H1 (cell line): ENCODE measurements around the gene MIDN. TPM values are rescaled to one million over a fixed set of nuclear protein-coding genes. Genes with fewer than 3 reads are reported as not detected.

Experiments used
- CTCF ChIA-PET: fragments of 300-600 bp; sonication (Branson Sonifier 250); formaldehyde crosslinking; loops from one replicate; lab custom pipeline; 2021; ENCODE audit not compliant: partially characterized antibody; lab: Charles Lee
- POLR2A ChIA-PET: fragments of 300-600 bp; sonication (Branson Sonifier 250); formaldehyde crosslinking; loops from one replicate; lab custom pipeline; 2021; ENCODE audit warnings: inconsistent platforms; ENCODE audit not compliant: partially characterized antibody; lab: Charles Lee
- DNase-seq, 2 experiments: peaks; one replicate each; pipeline versions ENCODE4 v3.0.0 to v3.0.0-alpha.2; 2010 to 2022; ENCODE audit warnings: low spot score in 2 of 2, low read depth in 1 of 2, mixed read lengths in 1 of 2
- FAIRE-seq: peaks from 2 replicates; lab custom pipeline; 2011; peaks lifted over from hg19 to GRCh38; lab: Jason Lieb, UNC
- H2AFZ ChIP-seq: 2 replicates; pipeline ENCODE4 v1.8.1; 2012; ENCODE audit warnings: low read length, inconsistent platforms
- H2AK5ac ChIP-seq: 2 replicates; pipeline ENCODE4 v1.6.1; 2013; ENCODE audit warnings: low read depth, low read length
- H2BK120ac ChIP-seq: replicated peaks from 2 replicates; pipeline ENCODE3; 2013; ENCODE audit warnings: low read depth, low read length, inconsistent platforms
- H2BK12ac ChIP-seq: 2 replicates; pipeline ENCODE4 v1.6.1; 2013; ENCODE audit warnings: low read depth, low read length
- H2BK15ac ChIP-seq: 2 replicates; pipeline ENCODE4 v1.6.1; 2013; ENCODE audit warnings: low read length
- H2BK20ac ChIP-seq: 2 replicates; pipeline ENCODE4 v1.6.1; 2013; ENCODE audit warnings: low read length
- H2BK5ac ChIP-seq: 2 replicates; pipeline ENCODE4 v1.6.1; 2013; ENCODE audit warnings: low read depth, low read length
- H3K14ac ChIP-seq: 2 replicates; pipeline ENCODE4 v1.6.1; 2013; ENCODE audit warnings: inconsistent platforms; ENCODE audit not compliant: insufficient read length
- H3K18ac ChIP-seq: 2 replicates; pipeline ENCODE4 v1.6.1; 2013; ENCODE audit warnings: low read length; ENCODE audit errors: extremely low read depth
- H3K23ac ChIP-seq: 2 replicates; pipeline ENCODE4 v1.6.1; 2013; ENCODE audit warnings: inconsistent platforms; ENCODE audit not compliant: insufficient read length
- H3K23me2 ChIP-seq: 2 replicates; pipeline ENCODE4 v1.6.1; 2013; ENCODE audit warnings: low read depth, low read length
- H3K27ac ChIP-seq: 2 replicates; pipeline ENCODE4 v1.6.1; 2011; ENCODE audit warnings: low read depth, low read length, inconsistent platforms
- H3K27me3 ChIP-seq, 4 experiments: replicated peaks in 1 of 4; 1 replicate in 1 of 4; 2 replicates in 3 of 4; pipeline versions ENCODE4 v1.6.1 to v1.8.1; 2011 to 2013; ENCODE audit warnings: low read length in 3 of 4, mild to moderate bottlenecking in 3 of 4, inconsistent platforms in 2 of 4, mixed read lengths in 2 of 4, moderate library complexity in 1 of 4; ENCODE audit not compliant: control insufficient read depth in 3 of 4, insufficient read depth in 3 of 4; ENCODE audit errors: extremely low read depth in 1 of 4
- H3K36me3 ChIP-seq, 4 experiments: 2 replicates each; pipeline versions ENCODE4 v1.6.1 to v1.8.1; 2011 to 2013; ENCODE audit warnings: mild to moderate bottlenecking in 4 of 4, low read length in 3 of 4, moderate library complexity in 2 of 4, control low read depth in 1 of 4, inconsistent platforms in 1 of 4; ENCODE audit not compliant: insufficient read depth in 4 of 4, control insufficient read depth in 2 of 4
- H3K4ac ChIP-seq: replicated peaks from 2 replicates; pipeline ENCODE3; 2013; ENCODE audit warnings: low read length, low read depth, mixed read lengths, inconsistent platforms; ENCODE audit not compliant: insufficient read length
- H3K4me1 ChIP-seq, 4 experiments: replicated peaks in 1 of 4; 1 replicate in 1 of 4; 2 replicates in 3 of 4; pipeline versions ENCODE4 v1.6.1 to v1.8.1; 2011 to 2013; ENCODE audit warnings: low read length in 3 of 4, inconsistent platforms in 2 of 4, mixed read lengths in 1 of 4; ENCODE audit not compliant: insufficient read depth in 4 of 4, control insufficient read depth in 3 of 4
- H3K4me2 ChIP-seq, 2 experiments: 2 replicates each; pipeline versions ENCODE4 v1.6.1 to v1.8.1; 2011 to 2013; ENCODE audit warnings: low read depth in 2 of 2, low read length in 2 of 2, control low read depth in 1 of 2, inconsistent platforms in 1 of 2, mild to moderate bottlenecking in 1 of 2; ENCODE audit not compliant: insufficient read depth in 1 of 2
- H3K4me3 ChIP-seq, 4 experiments: fragments of 200-600, 300-600 bp in 1 of 4; sonication (generic), shearing (Covaris generic), sonication (Bioruptor Twin) in 1 of 4; 2 replicates each; pipeline versions ENCODE4 v1.5.1 to v1.8.1; 2011 to 2016; ENCODE audit warnings: low read length in 4 of 4, low read depth in 3 of 4, control low read depth in 2 of 4, inconsistent platforms in 2 of 4, mild to moderate bottlenecking in 2 of 4, mixed read lengths in 1 of 4, moderate library complexity in 1 of 4; ENCODE audit not compliant: insufficient read depth in 2 of 4; ENCODE audit errors: extremely low read depth in 1 of 4
- H3K56ac ChIP-seq: replicated peaks from 2 replicates; pipeline ENCODE3; 2013; ENCODE audit warnings: low read depth, mild to moderate bottlenecking, mixed read lengths, low read length, inconsistent platforms; ENCODE audit not compliant: insufficient read length
- H3K79me1 ChIP-seq: 2 replicates; pipeline ENCODE4 v1.6.1; 2013; ENCODE audit warnings: low read depth, low read length, control low read depth
- H3K79me2 ChIP-seq, 2 experiments: 2 replicates each; pipeline versions ENCODE4 v1.6.1 to v1.8.1; 2012 to 2013; ENCODE audit warnings: low read length in 2 of 2, mild to moderate bottlenecking in 2 of 2, inconsistent platforms in 1 of 2; ENCODE audit not compliant: insufficient read depth in 2 of 2, control insufficient read depth in 1 of 2
- H3K9ac ChIP-seq, 4 experiments: replicated peaks in 1 of 4; 1 replicate in 1 of 4; 2 replicates in 3 of 4; pipeline versions ENCODE4 v1.6.1 to v1.8.1; 2011 to 2013; ENCODE audit warnings: low read depth in 3 of 4, low read length in 3 of 4, control low read depth in 2 of 4, mild to moderate bottlenecking in 2 of 4, moderate library complexity in 2 of 4, inconsistent platforms in 1 of 4; ENCODE audit errors: extremely low read depth in 1 of 4
- H3K9me3 ChIP-seq, 2 experiments: 2 replicates each; pipeline versions ENCODE4 v1.6.1 to v1.8.1; 2012 to 2013; ENCODE audit warnings: mild to moderate bottlenecking in 2 of 2, moderate library complexity in 2 of 2, control low read depth in 1 of 2, inconsistent platforms in 1 of 2, low read depth in 1 of 2, low read length in 1 of 2, mixed read lengths in 1 of 2; ENCODE audit not compliant: insufficient read depth in 2 of 2
- H4K20me1 ChIP-seq, 2 experiments: replicated peaks in 1 of 2; 2 replicates each; pipeline versions ENCODE3 to v1.8.1; 2011 to 2013; ENCODE audit warnings: inconsistent platforms in 2 of 2, low read length in 2 of 2, mild to moderate bottlenecking in 1 of 2; ENCODE audit not compliant: insufficient read depth in 2 of 2, control insufficient read depth in 1 of 2
- H4K5ac ChIP-seq: 2 replicates; pipeline ENCODE4 v1.6.1; 2013; ENCODE audit warnings: low read length, low read depth, mixed read lengths, inconsistent platforms; ENCODE audit not compliant: insufficient read length
- H4K8ac ChIP-seq: 2 replicates; pipeline ENCODE4 v1.8.0; 2013; ENCODE audit warnings: mild to moderate bottlenecking, moderate library complexity, low read length, inconsistent platforms; ENCODE audit not compliant: insufficient read depth; ENCODE audit errors: extremely low read depth
- H4K91ac ChIP-seq: replicated peaks from 2 replicates; pipeline ENCODE3; 2013; ENCODE audit warnings: low read length, mixed read lengths, inconsistent platforms; ENCODE audit not compliant: insufficient read length
- BCL11A ChIP-seq, 2 experiments: IDR thresholded peaks; one replicate each; pipeline ENCODE4 v1.6.1; 2011; ENCODE audit warnings: low read depth in 2 of 2, low read length in 2 of 2, mild to moderate bottlenecking in 2 of 2
- BRCA1 ChIP-seq: IDR thresholded peaks from 2 replicates; pipeline ENCODE4 v1.6.1; 2012; ENCODE audit warnings: low read depth, low read length, improper control_type of control experiment
- CHD2 ChIP-seq: IDR thresholded peaks from 2 replicates; pipeline ENCODE4 v1.6.1; 2012; ENCODE audit warnings: low read length, improper control_type of control experiment
- EP300 ChIP-seq, 2 experiments: IDR thresholded peaks; 1 replicate in 1 of 2; 2 replicates in 1 of 2; pipeline ENCODE4 v1.6.1; 2011 to 2012; ENCODE audit warnings: low read depth in 2 of 2, low read length in 2 of 2, mild to moderate bottlenecking in 2 of 2, borderline replicate concordance in 1 of 2, inconsistent platforms in 1 of 2, moderate library complexity in 1 of 2
- GABPA ChIP-seq: IDR thresholded peaks from 2 replicates; pipeline ENCODE4 v1.6.1; 2011; ENCODE audit warnings: mild to moderate bottlenecking, low read length, moderate library complexity, borderline replicate concordance; ENCODE audit not compliant: insufficient read depth
- HDAC6 ChIP-seq: IDR thresholded peaks from one replicate; pipeline ENCODE4 v1.7.1; 2012; ENCODE audit warnings: low read depth, mild to moderate bottlenecking, inconsistent platforms, low read length, moderate library complexity
- JUND ChIP-seq: IDR thresholded peaks from 2 replicates; pipeline ENCODE4 v1.6.1; 2011; ENCODE audit warnings: mild to moderate bottlenecking, improper control_type of control experiment, low read length
- MAX ChIP-seq: IDR thresholded peaks from 2 replicates; pipeline ENCODE4 v1.6.1; 2012; ENCODE audit warnings: inconsistent platforms
- POLR2AphosphoS5 ChIP-seq: IDR thresholded peaks from 2 replicates; pipeline ENCODE4 v1.6.1; 2011; ENCODE audit warnings: low read depth, low read length
- RXRA ChIP-seq: IDR thresholded peaks from 2 replicates; pipeline ENCODE4 v1.6.1; 2011; ENCODE audit warnings: low read depth, mild to moderate bottlenecking, low read length, moderate library complexity; ENCODE audit not compliant: insufficient read depth
- SIRT6 ChIP-seq: IDR thresholded peaks from one replicate; pipeline ENCODE4 v1.7.1; 2012; ENCODE audit warnings: low read length, inconsistent platforms
- WGBS, 2 experiments: shearing (Covaris generic) in 1 of 2; methylation state at CpG; one replicate each; pipeline versions ENCODE4 v1.1.6 to v1.1.7; 2013 to 2015; ENCODE audit warnings: low lambda C conversion rate in 2 of 2, mixed read lengths in 2 of 2, inconsistent platforms in 1 of 2, low coverage in 1 of 2, missing lambda C conversion rate in 1 of 2; ENCODE audit not compliant: insufficient replicate concordance in 2 of 2, insufficient coverage in 1 of 2, insufficient read length in 1 of 2; ENCODE audit errors: extremely low coverage in 1 of 2, missing lambda C conversion rate in 1 of 2; 5-methylcytosine and 5-hydroxymethylcytosine counted together
- polyA plus RNA-seq, 7 experiments: library from polyadenylated mRNA; depleted of rRNA in 3 of 7; stranded (reverse) in 5 of 7; unstranded in 2 of 7; fragments of >200 nt in 5 of 7; fragments of 200-250 nt in 2 of 7; gene quantifications; 1 replicate in 5 of 7; 2 replicates in 1 of 7; 4 replicates in 1 of 7; pipeline versions ENCODE4 v1.2.1 to v1.2.3, GENCODE V29; 2011 to 2013; ENCODE audit warnings: missing spikeins in 2 of 7, mixed read lengths in 2 of 7
- total RNA-seq: library from RNA; stranded (reverse); fragmentation: NEBNext Ultra II Directional; extraction: Animal tissue kit (Norgen Biotek cat#: 25700); gene quantifications from 2 replicates; pipeline ENCODE4 v1.2.1, GENCODE V29; 2021

The MIDN gene
- total and polyA plus RNA-seq, 2 of the 8 experiments (the other 6 are each of a cell fraction or from before 2014, with no cell fraction given) = 39.8 to 159 TPM

GRCh38 chr19:1259206-1259875, 11.0 kb downstream of the MIDN start:
- POLR2A ChIA-PET = interaction anchor here (1.0 to 19.4 kb wide), 6 partner anchors 4 to 232 kb away, joined by 3 to 456 read pairs (median 343); partner anchors contain the start of genes ATP5F1D, CBARP, CIRBP and CNN2
- H3K36me3 ChIP-seq = peaks cover 18 to 41% (median 23%) of the 10 kb centered on the region in 4 experiments
- peaks cover 0 to 45% (median 29%) of the 10 kb centered on the region in 4 experiments; a peak in 6 of 7 replicates for H3K4me1 ChIP-seq
- 0 out of 2 replicates have a peak overlapping the region, but pooled peaks have one; percentile 54 for H4K8ac ChIP-seq
- peak overlapping the region; percentile 81 for H2BK5ac ChIP-seq
- H3K27me3 ChIP-seq = no peaks in the 10 kb centered on the region; a peak in 1 of 7 replicates
- 37% methylated on average over 13 of the region's 17 CpGs; no CpG with 5 or more reads in 1 of the 2 experiments for WGBS, 2 experiments
- DNase-seq = no peak
- no peak overlapping the region for H3K14ac ChIP-seq
- FAIRE-seq = no peak
- no peak overlapping the region for H2BK15ac ChIP-seq
- peak overlapping the region; percentile 95 for H3K18ac ChIP-seq
- H2BK12ac ChIP-seq = peak overlapping the region; percentile 60; the same call in 1 of the 2 replicates
- peaks cover 0 to 13% of the 10 kb centered on the region in 2 experiments; a peak in 2 of 4 replicates for H3K79me2 ChIP-seq
- H4K91ac ChIP-seq = no peak overlapping the region
- CTCF ChIA-PET = interaction anchor here (0.6 to 15.9 kb wide), 3 partner anchors 8 to 584 kb away, joined by 3 to 212 read pairs (median 4); partner anchors contain the start of gene ATP5F1D
- H3K23me2 ChIP-seq = peaks cover 18% of the 10 kb centered on the region; the same call in 1 of the 2 replicates
- no peak overlapping the region for H3K4ac ChIP-seq
- peaks cover 8% of the 10 kb centered on the region; the same call in 1 of the 2 replicates for H3K79me1 ChIP-seq
- H3K27ac ChIP-seq = peak overlapping the region; percentile 34; the same call in 1 of the 2 replicates
- H4K5ac ChIP-seq = no peak overlapping the region
- no peak overlapping the region for H2AFZ ChIP-seq
- no peak overlapping the region for H3K23ac ChIP-seq
- peaks cover 16 to 25% of the 10 kb centered on the region in 2 experiments for H4K20me1 ChIP-seq
- peak overlapping the region; percentile 83 to 94 for H3K4me2 ChIP-seq
- no peaks in the 10 kb centered on the region for H3K9me3 ChIP-seq
- no peak overlapping the region for H2BK20ac ChIP-seq
- H3K9ac ChIP-seq = no peak overlapping the region
- H3K56ac ChIP-seq = no peak overlapping the region
- H3K4me3 ChIP-seq = peak overlapping the region in 1 of 4 experiments; percentile 77; a peak in 2 of 8 replicates
- H2BK120ac ChIP-seq = no peak overlapping the region
- peak overlapping the region; percentile 26; the same call in 1 of the 2 replicates for H2AK5ac ChIP-seq
- TF ChIP-seq BRCA1 = no peak
- TF ChIP-seq GABPA = 0 out of 2 replicates have a peak, but pooled peaks have one; percentile 56
- TF ChIP-seq HDAC6 = no peak
- 0 out of 2 replicates have a peak, but pooled peaks have one; percentile 35 for TF ChIP-seq CHD2
- TF ChIP-seq BCL11A (IDR thresholded peaks at IDR 0.05; ENCODE audit: low read depth in 2 of 2, low read length in 2 of 2) = no peak
- TF ChIP-seq MAX = peak; percentile 17; the same call in 1 of the 2 replicates
- TF ChIP-seq EP300 (IDR thresholded peaks at IDR 0.05; ENCODE audit: borderline replicate concordance in 1 of 2, low read depth in 2 of 2, low read length in 2 of 2) = no peak
- TF ChIP-seq JUND = no peak
- TF ChIP-seq SIRT6 = peak; percentile 25
- peak; percentile 98 for TF ChIP-seq POLR2AphosphoS5
- 0 out of 2 replicates have a peak, but pooled peaks have one; percentile 8 for TF ChIP-seq RXRA
